ENCODE measurements around the gene TTC33.

TTC33 gene

DNA sequence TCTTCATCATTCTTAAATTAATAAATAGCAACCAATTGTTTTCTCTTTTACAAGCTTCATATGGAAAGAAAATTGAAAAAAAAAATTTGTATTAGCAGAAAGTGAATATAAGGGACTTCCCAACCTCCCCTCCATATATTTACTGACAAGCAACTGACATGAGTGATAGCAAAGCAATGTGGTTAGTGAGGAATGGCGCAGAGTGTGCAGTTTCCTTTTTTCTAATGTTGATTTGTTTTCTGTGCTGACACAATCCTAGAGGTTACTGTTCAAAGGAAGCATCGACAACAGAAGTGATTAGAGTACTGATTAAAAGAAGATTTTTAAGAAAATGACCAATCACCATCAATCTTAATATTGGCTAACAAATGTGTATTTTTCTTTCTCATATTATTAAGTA lies 77.7 kb downstream of the TTC33 start:
- TF ChIP-seq, protein P1, sequence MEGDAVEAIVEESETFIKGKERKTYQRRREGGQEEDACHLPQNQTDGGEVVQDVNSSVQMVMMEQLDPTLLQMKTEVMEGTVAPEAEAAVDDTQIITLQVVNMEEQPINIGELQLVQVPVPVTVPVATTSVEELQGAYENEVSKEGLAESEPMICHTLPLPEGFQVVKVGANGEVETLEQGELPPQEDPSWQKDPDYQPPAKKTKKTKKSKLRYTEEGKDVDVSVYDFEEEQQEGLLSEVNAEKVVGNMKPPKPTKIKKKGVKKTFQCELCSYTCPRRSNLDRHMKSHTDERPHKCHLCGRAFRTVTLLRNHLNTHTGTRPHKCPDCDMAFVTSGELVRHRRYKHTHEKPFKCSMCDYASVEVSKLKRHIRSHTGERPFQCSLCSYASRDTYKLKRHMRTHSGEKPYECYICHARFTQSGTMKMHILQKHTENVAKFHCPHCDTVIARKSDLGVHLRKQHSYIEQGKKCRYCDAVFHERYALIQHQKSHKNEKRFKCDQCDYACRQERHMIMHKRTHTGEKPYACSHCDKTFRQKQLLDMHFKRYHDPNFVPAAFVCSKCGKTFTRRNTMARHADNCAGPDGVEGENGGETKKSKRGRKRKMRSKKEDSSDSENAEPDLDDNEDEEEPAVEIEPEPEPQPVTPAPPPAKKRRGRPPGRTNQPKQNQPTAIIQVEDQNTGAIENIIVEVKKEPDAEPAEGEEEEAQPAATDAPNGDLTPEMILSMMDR (IDR thresholded peaks at IDR 0.05; ENCODE audit: borderline replicate concordance, control extremely low read depth, extremely low read depth, insufficient read depth, missing control alignments) = no peak
- DNase-seq (ENCODE audit: low spot score) = no peak
- in situ Hi-C loops (cut with MboI; ENCODE audit: low sequenced_read_pairs, unreplicated experiment) = loop anchor here (25.0 kb wide), 2 partner anchors 966 to 1091 kb away; no protein-coding TSS in a partner anchor

DNA sequence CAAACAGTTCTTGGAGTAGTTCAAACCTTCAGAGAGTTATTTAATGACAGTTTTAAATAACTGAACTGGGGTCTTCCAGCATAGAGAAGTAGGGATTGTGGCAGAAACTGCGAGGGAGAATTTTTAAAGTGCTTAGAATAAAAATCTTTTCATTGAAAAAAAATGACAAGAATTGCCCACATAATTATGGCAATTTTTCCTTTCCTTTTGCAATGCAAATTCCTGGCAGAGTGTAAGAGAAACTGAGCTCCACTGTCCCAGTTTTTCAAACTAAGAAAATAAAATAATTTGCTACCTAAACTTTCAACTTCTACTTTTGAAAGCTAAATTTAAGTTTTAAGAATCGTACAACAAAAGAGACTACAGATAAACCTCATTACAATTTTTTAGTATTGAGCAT lies 78.3 kb downstream of the TTC33 start:
- TF ChIP-seq, protein P1 (IDR thresholded peaks at IDR 0.05; ENCODE audit: borderline replicate concordance, control extremely low read depth, extremely low read depth, insufficient read depth, missing control alignments) = no peak
- in situ Hi-C loops (cut with MboI; ENCODE audit: low sequenced_read_pairs, unreplicated experiment) = loop anchor here (25.0 kb wide), 2 partner anchors 965 to 1090 kb away; no protein-coding TSS in a partner anchor

DNA sequence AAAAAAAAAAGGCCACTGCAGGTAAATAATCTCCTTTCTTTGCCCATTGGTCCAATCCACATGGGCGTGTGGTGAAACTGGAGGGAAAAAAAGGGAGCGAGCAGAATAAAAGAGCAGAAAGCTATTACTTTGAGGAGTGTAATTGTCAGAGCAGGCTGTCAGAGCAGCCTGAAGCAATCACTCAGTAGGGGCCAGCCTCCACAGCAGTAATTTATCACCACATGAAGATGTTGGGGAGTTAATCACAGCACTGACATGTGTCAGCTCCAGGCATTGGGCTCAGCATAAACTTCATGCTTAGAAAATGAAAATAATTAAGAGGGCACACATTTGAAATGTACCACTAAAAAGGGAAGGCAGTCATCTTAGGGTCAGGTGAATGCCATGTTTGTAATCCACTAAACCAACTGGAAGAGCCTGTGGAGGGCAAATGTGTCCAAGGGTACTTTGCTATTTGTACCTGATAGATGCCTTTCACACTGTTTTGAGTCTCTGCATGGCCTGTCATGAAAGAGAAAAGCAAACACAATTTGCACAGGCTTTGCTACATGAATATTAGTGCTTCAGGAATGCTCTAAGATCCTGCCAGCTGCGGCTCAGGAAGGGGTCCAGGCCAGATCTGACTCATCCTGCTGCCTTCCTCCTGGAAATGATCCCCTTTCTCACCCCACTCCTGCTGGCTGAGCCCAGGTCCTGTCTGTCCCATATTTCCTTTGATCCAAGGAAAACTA lies 79.0 kb downstream of the TTC33 start:
- no peak for DNase-seq (ENCODE audit: low spot score)
- TF ChIP-seq, protein P1 (IDR thresholded peaks at IDR 0.05; ENCODE audit: borderline replicate concordance, control extremely low read depth, extremely low read depth, insufficient read depth, missing control alignments) = no peak
- in situ Hi-C loops (cut with MboI; ENCODE audit: low sequenced_read_pairs, unreplicated experiment) = loop anchor here (25.0 kb wide), 2 partner anchors 964 to 1089 kb away; no protein-coding TSS in a partner anchor

More for the DNA sequence above, 78.3 kb downstream of the TTC33 start:
- DNase-seq (ENCODE audit: low spot score) = no peak

DNA sequence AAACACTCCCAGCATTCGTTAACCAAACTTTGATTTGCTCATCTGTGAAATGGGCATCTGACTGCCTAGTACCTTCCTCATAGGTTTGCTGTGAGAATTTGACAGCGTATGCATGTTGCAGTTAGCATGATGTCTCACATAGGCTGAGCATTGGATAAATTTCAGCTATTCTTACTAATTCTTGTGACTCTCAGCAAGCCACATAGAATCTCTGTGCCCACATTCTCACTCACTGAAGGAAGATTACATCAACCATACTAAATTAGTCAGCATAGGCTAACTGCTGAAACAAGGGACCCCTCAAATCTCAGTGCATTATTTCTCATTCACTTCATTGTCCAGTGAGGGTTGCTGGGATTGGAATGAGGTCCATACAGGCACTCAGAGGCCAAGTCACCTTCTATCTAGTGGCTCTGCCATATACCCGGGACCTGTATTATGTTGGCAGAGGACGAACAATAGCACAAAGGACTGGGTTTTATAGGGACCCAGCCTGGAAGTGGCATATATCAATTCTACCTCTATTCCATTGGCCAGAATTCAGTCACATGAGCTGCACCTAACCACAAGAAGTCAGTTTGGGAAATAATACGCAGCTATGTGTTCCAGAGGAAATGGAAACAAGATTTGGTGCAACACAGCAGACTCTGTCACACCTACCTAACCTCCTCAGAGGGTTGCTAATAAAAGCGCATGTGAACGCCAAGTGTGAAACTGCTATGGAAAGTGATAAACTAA lies 80.2 kb downstream of the TTC33 start:
- in situ Hi-C loops (cut with MboI; ENCODE audit: low sequenced_read_pairs, unreplicated experiment) = loop anchor here (25.0 kb wide), 2 partner anchors 963 to 1088 kb away; no protein-coding TSS in a partner anchor
- DNase-seq (ENCODE audit: low spot score) = no peak
- TF ChIP-seq, protein P1 (IDR thresholded peaks at IDR 0.05; ENCODE audit: borderline replicate concordance, control extremely low read depth, extremely low read depth, insufficient read depth, missing control alignments) = no peak

DNA sequence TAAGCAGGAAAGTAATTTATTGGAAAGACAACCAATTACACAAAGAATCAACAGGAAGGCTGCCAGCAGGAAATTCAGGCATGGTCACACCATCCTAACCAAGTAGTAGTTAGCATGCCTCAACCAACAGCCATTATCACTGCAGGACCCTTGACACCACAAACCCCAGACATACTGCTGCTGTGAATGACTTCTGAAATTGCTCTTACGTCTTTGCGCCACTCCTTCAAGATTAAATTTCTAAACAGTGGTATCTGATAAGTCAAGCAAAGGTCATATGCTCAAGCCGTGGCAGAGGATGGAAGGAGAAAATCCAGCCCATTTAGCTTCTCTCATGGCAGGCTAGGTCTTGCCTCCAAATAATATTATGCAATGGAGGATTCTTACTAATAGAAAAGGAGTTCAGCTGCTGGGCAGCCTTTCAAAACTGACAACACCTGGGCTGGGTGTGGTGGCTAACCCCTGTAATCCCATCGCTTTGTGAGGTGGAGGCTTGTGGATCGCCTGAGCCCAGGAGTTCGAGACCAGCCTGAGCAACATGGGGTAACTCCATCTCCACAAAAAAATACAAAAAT lies 81.0 kb downstream of the TTC33 start:
- in situ Hi-C loops (cut with MboI; ENCODE audit: low sequenced_read_pairs, unreplicated experiment) = loop anchor here (25.0 kb wide), 2 partner anchors 962 to 1087 kb away; no protein-coding TSS in a partner anchor
- TF ChIP-seq, protein P1 (IDR thresholded peaks at IDR 0.05; ENCODE audit: borderline replicate concordance, control extremely low read depth, extremely low read depth, insufficient read depth, missing control alignments) = no peak
- no peak for DNase-seq (ENCODE audit: low spot score)

DNA sequence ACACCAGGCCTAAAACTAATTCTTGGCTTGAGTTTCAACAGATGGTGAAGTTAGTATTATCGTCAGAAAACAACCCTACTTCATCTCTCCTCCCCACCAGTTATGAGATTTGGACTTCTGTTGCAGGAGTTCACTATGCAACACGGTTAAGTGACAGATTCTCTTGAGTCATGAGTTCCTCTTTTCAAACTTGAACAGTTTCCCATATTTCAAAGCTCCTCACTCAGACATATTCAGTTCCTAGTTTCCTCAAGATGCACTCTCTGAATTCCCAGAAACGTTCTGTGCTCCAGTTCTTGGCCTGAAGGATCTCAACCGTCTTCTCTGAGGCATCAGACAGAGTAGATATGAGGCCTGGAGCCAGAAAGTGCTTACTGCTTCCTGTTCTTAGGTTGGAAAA lies 83.3 kb downstream of the TTC33 start:
- TF ChIP-seq, protein P1 (IDR thresholded peaks at IDR 0.05; ENCODE audit: borderline replicate concordance, control extremely low read depth, extremely low read depth, insufficient read depth, missing control alignments) = no peak
- no peak for DNase-seq (ENCODE audit: low spot score)
- in situ Hi-C loops (cut with MboI; ENCODE audit: low sequenced_read_pairs, unreplicated experiment) = no loop called here

All from GM13976 (cell line).